Activated CD4-positive, alpha-beta T cell treated with anti-CD3 and anti-CD28 coated beads for 48 hours (primary cell): ENCODE data around the gene AGT.
"Not testable (repeated sequence)": the region's sequence is repeated elsewhere in the genome, so short reads cannot be mapped to it uniquely, and the experiment has no call there.

Experiments used
- DNase-seq: peaks from one replicate; pipeline ENCODE4 v3.0.0-alpha.2; 2020

The AGT gene

DNA sequence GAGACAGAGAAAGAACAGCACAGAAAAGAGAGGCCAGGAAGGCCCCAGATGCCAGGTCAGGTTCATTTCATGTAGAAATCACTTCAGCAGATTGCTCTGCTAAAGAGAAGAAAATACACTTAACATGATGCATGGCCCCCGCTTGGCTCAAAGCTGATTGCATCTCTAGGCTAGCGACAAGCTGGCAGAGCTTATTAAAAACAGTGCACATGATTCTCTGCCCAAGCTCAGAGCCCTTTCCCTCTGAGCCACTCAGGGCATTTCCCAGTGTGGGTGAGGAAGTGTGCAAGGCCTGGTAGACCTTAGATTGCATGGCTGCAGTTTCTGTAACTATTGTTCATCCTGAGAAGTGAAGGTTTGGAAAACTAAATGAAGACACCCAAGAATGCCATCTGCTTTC is 30.0 kb upstream of the AGT start:
- DNase-seq, result no peak

DNA sequence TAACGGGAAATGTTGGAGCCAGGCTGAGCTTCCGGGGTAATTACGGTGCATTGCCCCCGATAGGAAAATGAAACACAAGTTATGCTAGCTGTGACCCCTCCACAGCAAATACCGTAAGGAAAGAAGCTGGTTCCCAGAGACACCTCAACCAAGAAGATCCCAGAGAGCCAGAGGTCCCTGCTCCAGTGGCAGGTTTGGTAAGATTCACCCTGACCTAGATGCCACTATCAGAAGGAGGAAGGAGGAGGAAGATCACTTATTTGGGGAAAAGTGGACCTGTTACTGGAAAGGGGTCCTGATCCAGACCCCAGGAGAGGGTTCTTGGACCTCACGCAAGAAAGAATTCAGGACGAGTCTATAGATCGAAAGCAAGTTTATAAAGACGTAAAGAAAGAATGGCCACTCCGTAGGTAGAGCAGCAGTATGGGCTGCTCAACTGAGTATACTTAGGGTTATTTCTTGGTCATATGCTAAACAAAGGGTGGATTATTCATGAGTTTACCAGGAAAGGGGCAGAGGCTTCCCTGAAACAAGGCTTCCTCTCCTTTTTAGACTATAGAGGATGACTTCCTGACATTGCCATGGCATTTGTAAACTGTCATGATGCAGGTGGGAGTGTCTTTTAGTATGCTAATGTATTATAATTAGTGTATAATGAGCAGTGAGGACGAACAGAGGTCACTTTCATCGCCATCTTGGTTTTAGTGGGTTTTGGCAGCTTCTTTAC is 25.8 kb upstream of the AGT start:
- no peak for DNase-seq

DNA sequence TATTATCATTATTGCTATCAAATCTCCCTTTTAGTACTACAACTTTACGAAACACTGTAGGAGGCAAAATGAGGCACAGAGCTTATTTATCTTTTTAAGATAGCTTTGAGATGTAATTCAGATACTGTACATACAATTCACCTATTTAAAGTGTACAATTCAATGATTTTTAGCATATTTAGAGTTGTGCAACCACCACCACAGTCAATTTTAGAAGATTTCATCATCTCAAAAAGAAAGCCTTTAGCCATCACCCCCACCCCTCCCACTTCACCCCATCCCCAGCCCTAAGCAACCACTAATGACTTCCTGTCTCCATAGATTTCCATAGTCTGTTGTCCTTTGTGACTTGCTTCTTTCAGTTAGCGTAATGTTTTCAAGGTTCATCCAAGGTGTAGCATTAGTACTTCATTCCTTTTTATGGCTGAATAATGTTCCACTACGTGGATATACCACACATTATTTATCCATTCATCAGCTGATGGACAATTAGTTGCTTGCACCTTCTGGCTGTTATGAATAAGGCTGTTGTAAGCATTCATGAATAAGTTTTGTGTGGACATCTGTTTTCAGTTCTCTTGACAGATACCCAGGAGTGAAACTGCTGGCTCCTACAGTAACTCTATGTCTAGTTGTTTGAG is 23.8 kb upstream of the AGT start:
- DNase-seq, result no peak

DNA sequence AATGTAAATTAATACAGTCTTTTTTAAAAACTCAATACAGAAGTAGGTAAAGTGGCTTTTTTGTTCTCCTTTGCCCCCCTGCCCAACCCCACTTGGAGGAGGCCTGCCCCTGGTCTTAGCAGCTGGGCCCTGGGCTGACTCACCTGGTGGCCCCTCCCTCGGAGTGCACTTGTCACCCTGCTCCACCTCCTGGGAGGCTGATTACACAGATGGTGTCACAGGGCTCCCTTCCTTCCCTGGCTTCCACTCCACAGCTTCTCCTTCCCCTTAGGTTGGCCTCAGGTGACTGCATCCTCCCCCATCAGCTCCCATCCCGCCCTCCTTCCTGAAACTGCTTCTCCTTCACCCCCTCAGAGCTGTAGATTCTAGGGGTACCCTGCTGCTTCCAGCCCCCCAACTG is 21.5 kb upstream of the AGT start:
- no peak for DNase-seq

GRCh38 chr1:230730977-230731376 is 17.1 kb upstream of the AGT start:
- no peak for DNase-seq

- DNase-seq, result no peak
Measured at GRCh38 chr1:230728710-230729392, 14.9 kb upstream of the AGT start.

DNA sequence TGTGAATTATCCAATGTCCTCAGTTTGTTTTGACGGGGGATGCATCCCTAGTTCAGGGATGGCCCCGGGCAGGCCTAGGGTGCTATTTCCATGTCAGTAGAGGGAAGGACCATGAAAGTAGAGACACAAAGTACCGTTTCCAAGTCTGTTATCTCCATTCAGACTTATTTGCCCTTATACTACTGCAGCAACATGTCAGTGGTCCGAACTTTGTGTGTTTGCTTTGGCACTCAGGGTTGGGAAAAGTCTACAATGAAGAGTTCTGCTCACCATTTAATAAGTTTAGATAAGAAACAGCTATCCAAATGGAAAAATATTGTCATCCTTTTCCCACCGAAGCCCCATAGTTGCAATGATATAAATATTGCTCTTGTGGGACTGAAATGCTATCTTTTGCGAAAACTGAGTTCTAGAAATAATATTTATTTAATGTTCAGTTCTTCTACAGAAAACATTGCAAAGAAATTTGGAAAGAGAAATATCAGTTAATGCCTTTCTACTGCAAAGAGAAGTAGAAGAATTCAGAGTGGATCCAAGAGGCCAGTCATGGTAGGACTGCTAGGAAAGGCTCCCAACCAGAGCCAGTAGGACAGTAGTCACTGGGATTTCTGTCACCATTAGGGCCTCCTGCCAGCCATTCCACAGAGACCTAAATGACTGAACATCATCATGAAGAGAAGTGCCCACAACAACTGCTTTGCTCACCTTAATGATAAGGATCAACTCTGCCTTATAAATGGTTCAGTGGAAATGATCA is 11.5 kb upstream of the AGT start:
- DNase-seq, result no peak

- not testable (repeated sequence) for DNase-seq
Measured at GRCh38 chr1:230721849-230722522, 8.1 kb upstream of the AGT start.

DNA sequence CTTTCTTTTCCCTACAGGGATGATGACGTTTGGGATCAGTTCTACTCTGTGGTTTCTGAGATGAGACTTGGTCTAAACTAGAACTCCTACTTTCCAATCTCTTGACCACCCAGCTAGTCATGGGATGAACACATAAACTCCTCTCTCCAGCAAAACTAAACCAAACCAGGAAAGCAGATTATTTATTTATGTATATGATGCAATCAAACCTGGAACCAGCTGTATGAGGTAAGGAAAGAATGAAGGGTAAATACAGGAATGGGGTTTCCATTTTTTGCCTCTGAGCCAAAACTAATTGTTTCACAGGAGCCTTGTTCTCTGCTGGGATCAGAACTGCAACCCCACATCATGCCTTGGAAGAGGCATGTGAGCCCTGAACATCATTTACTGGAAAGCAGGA is 3.3 kb upstream of the AGT start:
- DNase-seq, result no peak

DNA sequence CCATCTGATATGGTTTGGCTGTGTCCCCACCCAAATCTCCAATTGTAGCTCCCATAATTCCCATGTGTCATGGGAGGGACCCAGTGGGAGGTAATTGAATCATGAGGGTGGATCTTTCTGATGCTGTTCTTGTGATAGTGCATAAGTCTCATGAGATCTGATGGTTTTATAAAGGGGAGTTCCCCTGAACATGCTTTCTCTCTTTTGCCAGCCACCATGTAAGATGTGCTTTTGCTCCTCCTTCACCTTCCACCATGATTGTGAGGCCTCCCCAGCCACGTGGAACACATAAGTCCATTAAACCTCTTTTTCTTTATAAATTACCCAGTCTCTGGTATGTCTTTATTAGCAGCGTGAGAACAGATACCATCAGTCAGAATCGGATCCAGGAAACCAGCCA is 2.5 kb upstream of the AGT start:
- DNase-seq, result not testable (repeated sequence)

GRCh38 chr1:230715510-230715909 is 1.6 kb upstream of the AGT start:
- no peak for DNase-seq

GRCh38 chr1:230713547-230713914 is 391 bp downstream of the AGT start:
- no peak for DNase-seq

GRCh38 chr1:230713138-230713537 is 784 bp downstream of the AGT start:
- no peak for DNase-seq

DNA sequence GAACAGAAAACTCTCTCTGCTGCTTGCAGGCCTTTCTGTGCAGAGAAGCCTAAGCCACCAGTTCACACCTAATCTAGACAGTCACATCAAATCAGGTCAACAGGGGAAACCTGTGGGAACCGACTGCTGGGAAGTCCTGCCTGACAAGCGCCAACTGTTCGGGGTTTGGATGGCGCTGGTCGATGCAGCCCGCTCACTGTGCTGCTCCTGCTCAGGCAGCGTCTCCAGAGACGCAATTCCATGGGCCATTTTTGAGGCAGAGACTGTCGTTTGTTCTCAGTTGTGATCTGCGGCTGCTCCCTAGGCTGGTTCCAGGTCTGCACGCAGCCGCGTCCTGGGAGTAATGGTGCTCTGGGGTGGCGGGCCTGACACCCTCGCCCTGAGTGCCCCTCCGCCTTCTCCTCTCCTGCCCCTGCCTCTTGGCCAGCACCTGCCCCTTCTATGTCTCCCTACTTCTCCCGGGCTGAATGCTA is 1.4 kb downstream of the AGT start:
- DNase-seq, result no peak

DNA sequence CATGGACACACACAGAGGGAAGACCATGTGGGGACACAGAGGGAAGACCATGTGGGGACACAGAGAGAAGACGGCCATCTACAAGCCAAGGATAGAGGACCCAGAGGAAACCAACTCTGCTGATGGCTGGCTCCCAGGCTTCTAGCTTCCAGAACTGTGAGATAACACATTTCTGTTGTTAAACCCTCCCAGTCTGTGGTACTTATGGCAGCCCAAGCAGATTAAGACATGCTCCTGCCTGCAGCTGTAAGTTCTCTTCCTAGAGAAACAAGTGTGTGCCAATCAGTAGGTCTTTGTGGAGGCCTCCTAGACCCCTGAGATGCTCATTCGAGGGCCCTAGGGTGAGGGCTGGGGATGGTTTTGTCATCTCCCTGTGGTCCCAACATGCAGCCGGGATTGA is 2.7 kb downstream of the AGT start:
- no peak for DNase-seq

DNA sequence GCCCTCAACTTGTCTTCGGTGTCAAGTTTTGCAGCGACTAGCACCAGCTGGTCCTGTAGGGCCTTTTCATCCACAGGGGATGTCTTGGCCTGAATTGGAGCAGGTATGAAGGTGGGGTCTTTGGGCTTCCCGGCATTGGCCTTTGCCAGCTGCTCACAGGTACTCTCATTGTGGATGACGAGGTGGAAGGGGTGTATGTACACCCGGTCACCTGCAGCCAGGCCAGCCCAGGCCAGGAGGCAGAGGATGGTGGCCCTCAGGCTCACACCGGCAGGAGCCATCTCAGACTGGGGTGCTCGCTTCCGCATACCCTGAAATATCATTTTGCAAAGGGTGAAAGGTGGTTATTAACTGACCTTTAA is 3.4 kb downstream of the AGT start:
- DNase-seq, result no peak

DNA sequence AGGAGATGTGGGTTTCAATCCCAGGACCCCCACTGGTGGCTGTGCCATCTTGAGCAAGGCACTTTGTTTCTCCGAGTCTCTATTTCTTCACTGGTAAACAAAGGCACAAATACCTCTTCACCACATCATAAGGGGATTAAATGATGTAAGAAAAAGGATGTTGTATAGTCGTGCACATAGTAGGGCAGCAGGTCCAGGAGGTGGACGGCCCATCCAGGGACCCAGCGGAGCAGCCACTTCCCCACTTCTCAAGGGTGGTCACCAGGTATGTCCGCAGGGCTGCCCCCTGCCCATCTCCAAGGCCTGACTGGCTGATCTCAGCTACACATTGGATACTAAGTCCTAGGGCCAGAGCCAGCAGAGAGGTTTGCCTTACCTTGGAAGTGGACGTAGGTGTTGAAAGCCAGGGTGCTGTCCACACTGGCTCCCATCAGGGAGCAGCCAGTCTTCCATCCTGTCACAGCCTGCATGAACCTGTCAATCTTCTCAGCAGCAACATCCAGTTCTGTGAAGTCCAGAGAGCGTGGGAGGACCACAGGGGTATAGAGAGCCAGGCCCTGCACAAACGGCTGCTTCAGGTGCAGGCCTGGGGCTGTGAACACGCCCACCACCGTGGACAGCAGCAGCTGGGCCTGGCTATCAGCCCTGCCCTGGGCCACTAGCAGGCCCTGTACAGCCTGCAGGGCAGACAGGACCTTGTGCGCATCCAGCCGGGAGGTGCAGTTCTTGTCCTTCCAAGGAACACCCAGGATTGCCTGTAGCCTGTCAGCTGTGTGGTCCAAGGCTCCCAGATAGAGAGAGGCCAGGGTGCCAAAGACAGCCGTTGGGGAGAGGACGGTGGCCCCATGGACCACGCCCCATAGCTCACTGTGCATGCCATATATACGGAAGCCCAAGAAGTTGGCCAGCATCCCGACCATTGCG is 4.0 kb downstream of the AGT start:
- no peak for DNase-seq

DNA sequence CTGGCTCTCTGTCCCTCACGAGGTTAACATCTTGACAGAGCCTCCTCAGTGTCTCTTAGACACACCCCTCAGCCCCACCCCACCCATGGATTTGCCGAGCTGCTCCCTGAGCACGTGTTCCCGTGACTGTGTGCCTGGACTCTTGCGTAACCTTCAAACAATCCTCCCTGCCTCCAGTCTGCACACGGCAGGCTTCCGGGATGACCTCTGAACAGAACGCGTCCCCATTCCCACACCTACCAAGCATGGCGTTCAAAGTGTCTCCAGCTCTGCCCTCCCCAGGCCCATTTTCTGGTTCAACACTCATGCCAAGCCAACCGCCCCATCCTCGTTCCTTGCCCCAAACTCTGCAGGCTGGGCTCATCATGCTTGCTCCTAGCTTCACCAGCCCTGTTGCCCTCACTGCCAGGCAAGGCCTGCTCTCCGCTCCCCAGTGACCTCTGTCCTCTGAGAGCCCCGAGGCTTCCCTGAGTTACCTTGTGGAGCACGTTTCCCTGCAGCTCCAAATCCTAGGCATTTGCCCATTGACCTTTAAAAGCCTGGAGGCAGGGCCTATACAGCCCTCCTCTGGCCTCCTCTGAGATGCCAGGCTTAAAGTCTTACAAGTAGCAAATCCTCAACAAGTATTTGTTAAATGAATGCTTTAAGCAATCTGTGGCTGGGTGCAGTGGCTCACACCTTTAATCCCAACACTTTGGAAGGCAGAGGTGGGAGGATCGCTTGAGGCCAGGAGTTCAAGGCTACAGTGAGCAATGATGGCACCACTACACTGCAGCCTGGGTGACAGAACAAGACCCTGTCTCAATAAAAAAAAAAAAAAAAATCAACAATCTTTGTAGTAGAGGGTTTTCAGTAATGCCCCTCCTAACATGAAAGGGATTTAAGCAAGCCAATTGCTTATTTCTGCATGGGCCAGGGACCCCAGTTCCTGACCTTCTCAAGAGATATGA is 5.0 kb downstream of the AGT start:
- no peak for DNase-seq

- no peak for DNase-seq
Measured at GRCh38 chr1:230707732-230708630, 5.9 kb downstream of the AGT start.
